Measurements from ENCODE around the gene TIPIN.
"Not testable (repeated sequence)": the region's sequence is repeated elsewhere in the genome, so short reads cannot be mapped to it uniquely, and the experiment has no call there.

DNA sequence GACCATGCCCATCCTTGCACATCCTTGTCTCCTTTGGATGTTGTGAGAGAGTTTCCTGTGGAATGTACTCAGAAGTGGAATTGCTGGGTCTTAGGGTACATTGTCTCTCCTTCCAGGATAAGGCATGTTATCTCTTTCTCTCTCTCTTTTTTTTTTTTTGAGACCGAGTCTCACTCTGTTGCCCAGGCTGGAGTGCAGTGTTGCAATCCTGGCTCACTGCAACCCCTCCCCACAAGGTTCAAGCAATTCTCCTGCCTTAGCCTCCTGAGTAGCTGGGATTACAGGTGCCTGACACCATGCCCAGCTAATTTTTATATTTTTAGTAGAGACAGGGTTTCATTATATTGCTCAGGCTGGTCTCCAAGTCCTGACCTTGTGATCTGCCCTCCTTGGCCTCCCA, 36.6 kb upstream of the TIPIN start:
- TF ChIP-seq POLR2A (IDR thresholded peaks at IDR 0.05; ENCODE audit: extremely low read depth, insufficient read length): not testable (repeated sequence)
- TF ChIP-seq, protein P1, sequence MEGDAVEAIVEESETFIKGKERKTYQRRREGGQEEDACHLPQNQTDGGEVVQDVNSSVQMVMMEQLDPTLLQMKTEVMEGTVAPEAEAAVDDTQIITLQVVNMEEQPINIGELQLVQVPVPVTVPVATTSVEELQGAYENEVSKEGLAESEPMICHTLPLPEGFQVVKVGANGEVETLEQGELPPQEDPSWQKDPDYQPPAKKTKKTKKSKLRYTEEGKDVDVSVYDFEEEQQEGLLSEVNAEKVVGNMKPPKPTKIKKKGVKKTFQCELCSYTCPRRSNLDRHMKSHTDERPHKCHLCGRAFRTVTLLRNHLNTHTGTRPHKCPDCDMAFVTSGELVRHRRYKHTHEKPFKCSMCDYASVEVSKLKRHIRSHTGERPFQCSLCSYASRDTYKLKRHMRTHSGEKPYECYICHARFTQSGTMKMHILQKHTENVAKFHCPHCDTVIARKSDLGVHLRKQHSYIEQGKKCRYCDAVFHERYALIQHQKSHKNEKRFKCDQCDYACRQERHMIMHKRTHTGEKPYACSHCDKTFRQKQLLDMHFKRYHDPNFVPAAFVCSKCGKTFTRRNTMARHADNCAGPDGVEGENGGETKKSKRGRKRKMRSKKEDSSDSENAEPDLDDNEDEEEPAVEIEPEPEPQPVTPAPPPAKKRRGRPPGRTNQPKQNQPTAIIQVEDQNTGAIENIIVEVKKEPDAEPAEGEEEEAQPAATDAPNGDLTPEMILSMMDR (IDR thresholded peaks at IDR 0.05; ENCODE audit: low read depth, low read length): not testable (repeated sequence)
- TF ChIP-seq, protein P2, sequence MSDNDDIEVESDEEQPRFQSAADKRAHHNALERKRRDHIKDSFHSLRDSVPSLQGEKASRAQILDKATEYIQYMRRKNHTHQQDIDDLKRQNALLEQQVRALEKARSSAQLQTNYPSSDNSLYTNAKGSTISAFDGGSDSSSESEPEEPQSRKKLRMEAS (IDR thresholded peaks at IDR 0.05; ENCODE audit: low read depth, low read length): not testable (repeated sequence)
